Left lobe of liver (tissue), 2 donors: Measurements from ENCODE around the gene NYAP2. TPM values are rescaled to one million over a fixed set of nuclear protein-coding genes. Genes with fewer than 3 reads are reported as not detected.

Source experiments
- ATAC-seq: fragments of 200-7000 bp; cut with Tn5 transposase; one replicate; pipeline ENCODE4 v1.9.1; 2020; ENCODE audit warnings: mild to moderate bottlenecking, moderate library complexity
- DNase-seq: peaks from one replicate; pipeline ENCODE4 v3.0.0-alpha.2; 2020; ENCODE audit warnings: low spot score
- total RNA-seq: library from RNA; stranded (reverse); gene quantifications from one replicate; pipeline ENCODE4 v1.2.1, GENCODE V29; 2021
- donor health status: DM: no; HTN: no; CAD: no; lungs with moderate emphysema.
- donor health status: DM: no; HTN: yes; CAD: no.

NYAP2 gene
- total RNA-seq, 1 donor from 2014 or later = not detected

DNA sequence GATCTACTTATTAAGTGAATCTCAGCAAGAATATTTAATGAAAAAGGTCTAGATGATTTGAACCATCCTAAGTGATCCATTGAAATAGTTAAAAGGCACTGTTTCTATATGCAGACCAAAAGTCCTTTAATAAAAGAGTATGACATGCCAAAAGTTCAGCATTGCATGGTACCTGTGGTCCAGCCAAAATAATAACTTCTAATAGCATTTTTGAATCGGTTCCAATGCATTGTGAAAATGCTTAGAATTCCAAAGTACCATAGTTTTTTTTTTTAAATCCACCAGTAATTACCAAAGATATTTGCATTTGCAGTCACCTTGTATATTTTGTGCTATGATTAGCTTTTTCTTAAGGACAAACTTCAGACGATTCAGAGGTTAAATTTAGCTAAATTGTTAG, 79.9 kb downstream of the NYAP2 start:
- DNase-seq (no peak), ATAC-seq (no peak)

DNA sequence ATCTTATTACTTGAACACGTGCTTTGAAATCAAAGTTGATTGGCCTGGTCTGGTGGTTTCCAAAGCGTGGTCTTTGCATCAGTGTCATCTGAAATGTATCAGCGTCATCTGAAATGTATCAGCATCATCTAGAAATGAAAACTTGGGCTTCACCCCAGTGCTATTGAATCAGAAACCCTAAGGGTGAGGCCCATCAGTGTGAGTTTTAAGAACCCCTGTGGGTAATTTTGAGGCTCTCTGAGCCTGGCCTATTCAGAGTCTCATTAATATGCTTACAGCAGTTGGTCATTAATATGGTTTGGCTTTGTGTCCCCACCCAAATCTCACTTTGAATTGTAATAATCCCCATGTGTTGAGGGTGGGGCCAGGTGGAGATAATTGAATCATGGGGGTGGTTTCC, 85.2 kb downstream of the NYAP2 start:
- DNase-seq (no peak), ATAC-seq (no peak)

- ATAC-seq = no peak
- no peak for DNase-seq
These were observed 86.7 kb downstream of the NYAP2 start for GRCh38 chr2:225486236-225486635.

- ATAC-seq = no peak
These were observed 88.4 kb downstream of the NYAP2 start for GRCh38 chr2:225487878-225488416.

GRCh38 chr2:225488743-225489142, 89.2 kb downstream of the NYAP2 start:
- ATAC-seq = no peak
- no peak for DNase-seq

More at GRCh38 chr2:225487878-225488416, 88.4 kb downstream of the NYAP2 start:
- no peak for DNase-seq

GRCh38 chr2:225493420-225494099, 94.0 kb downstream of the NYAP2 start:
- ATAC-seq (no peak), DNase-seq (no peak)

DNA sequence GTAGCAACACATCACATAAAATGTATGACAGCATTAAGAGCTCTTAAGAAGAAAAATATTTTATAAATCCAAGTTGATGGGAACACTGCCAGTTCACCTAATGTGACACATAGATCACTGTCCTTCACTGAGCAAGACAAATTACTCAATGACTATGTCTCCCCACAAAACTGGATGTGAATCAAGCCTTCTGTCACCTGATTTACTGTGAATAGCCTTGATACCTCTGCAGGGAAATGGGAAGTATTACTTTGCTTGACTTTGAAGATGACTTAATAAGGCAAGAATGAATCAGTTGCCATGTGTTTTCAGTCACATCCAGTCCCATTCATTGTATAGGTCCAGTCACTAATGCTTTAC, 94.6 kb downstream of the NYAP2 start:
- no peak for DNase-seq
- ATAC-seq = no peak

GRCh38 chr2:225495706-225496105, 96.2 kb downstream of the NYAP2 start:
- no peak for DNase-seq

DNA sequence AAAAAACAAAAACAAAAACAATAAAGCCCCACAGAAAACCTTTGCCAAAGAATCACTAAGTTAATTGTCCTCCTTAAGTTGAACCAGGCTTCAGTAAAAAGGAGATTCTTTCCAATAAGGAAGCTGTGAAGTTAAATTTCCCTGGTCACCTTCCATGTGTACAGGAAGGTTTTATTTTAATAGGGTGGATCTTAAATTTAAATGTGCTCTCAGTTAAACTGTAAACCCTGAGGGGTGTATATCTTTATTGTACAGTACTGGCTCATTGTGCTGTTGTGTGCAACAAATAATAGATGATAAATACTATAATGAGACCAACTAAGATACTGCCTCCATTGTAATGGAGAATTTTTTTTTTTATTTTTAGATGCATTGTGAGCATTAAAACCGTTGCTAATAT, 97.1 kb downstream of the NYAP2 start:
- ATAC-seq (no peak), DNase-seq (no peak)

More at GRCh38 chr2:225495706-225496105, 96.2 kb downstream of the NYAP2 start:
- no peak for ATAC-seq

GRCh38 chr2:225497166-225497565, 97.7 kb downstream of the NYAP2 start:
- DNase-seq (no peak), ATAC-seq (no peak)

DNA sequence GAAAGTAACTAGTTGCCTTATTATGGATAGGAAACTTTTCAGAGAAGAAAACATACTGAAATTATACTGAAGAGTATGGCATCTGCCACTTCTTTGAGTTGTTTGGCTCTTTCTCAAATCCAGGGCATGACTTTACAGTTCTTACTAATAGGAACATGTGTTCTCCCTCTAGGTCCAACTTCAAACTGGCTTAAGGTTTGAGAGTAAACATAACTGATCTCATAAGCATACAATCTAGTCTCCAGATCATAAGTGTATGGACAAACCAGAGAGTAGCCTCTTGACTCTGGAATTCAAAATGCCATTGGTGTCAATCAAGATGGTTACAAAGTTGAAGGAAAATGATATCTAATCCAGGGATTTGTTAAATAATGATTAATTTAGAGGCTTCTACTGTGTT, 101.5 kb downstream of the NYAP2 start:
- ATAC-seq = no peak

DNA sequence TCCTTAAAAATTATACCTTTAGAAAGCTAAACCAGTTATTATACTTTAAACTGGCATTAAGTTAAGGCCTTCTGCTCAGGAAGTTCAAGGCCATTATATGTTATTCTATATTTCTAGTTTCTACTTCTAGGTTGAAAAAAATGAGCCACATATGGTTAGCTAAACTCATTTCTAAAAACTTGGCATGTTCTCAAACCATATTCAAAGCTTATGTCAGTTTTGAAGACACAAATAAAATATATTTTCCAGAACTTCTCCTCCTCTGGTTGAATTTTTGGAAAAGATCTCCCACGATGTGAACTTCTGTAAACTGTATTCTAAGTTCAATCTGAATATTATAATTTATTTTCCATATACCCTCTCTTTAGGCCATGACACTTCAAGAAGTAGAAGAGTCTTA, 103.5 kb downstream of the NYAP2 start:
- ATAC-seq (no peak), DNase-seq (no peak)

More for the DNA sequence above, 101.5 kb downstream of the NYAP2 start:
- no peak for DNase-seq

DNA sequence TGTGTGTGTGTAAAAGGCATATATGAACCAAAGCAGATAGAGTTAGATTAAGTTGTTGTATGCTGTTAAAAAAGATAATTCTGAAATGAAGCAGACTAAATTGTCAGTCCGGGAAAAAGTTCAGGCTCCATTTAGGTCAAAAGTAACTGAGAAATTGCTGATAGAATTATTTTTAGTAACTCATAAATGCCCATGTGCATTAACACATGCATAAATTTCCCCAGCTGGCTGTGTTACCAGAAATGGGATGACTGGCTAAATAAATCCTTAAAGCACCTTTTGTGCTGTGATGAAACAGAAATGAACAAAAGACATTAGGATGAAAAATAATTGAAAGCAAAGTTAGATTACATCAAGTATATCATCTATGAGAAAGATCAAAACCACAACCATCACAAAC, 111.3 kb downstream of the NYAP2 start:
- DNase-seq (no peak), ATAC-seq (no peak)

- ATAC-seq (no peak), DNase-seq (no peak)
These were observed 113.0 kb downstream of the NYAP2 start for GRCh38 chr2:225512469-225512868.

GRCh38 chr2:225512876-225513540, 113.5 kb downstream of the NYAP2 start:
- no peak for ATAC-seq
- DNase-seq = no peak

- ATAC-seq (no peak), DNase-seq (no peak)
These were observed 115.5 kb downstream of the NYAP2 start for GRCh38 chr2:225515033-225515432.

DNA sequence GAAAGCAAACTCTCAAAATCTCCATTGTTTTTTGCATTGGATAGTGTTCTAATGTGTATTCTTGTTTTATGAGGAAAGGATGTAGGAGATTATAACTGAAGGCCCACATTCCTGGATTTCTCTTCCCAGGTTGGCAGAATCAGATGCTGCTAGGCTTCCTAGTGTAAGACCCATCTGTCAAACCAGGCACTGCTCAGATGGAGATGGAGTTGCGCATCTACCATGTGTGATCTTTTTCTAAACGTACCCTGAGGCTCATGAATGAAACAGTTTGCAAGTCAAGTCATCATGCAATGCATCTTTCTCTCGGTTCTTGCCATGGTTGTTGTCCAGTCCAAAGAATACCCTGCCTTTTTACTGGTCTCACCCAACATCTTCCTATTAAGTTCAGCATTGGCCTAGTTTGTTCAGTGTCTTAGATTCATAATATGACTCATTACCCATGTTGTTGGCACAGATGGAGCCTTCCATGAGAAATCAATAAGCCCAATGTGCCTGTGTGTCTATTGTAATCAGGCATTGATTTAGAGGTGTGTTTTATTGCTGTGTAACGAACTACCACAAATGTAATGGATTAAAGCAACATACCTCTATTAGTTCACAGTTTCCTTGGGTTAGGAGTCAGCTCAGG, 127.4 kb downstream of the NYAP2 start:
- no peak for ATAC-seq
- DNase-seq = no peak

DNA sequence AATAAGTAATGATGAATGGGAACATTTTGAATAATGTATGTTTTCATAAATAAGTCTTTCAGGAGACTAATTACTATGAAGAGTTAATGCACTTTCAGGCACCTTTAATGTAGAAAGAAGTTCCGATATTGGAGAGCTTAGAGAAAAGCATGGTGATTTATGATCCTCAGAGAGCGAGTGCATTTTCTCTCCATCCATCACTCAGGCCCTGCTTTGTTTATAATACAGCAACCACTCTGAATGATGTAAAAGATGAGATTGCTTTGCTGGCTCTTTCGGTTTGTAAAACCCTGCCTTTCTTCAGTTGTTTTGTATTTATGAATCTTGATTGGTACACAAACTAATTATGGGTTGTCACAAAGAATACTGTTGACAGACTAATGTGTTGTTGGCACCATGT, 132.0 kb downstream of the NYAP2 start:
- no peak for DNase-seq
- no peak for ATAC-seq

DNA sequence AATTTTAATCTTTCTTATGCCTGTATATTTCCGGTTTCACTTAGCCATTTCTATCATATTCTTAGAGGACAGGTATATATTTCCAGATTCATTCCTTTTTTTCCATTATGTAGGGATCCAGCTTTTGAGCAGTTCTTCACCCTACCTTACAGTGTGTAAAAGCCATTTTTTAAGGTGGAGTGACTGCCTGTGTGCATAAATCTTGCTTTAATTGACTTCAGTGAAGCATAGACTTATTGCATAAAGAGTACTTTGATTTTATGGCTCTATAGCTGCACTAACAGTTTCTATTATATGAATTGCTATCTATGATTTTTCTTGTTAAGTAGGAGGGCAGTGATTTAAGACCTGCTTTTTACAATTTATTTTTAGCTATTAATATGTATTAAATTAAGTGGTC, 132.6 kb downstream of the NYAP2 start:
- ATAC-seq (no peak), DNase-seq (no peak)

GRCh38 chr2:225534037-225534436, 134.5 kb downstream of the NYAP2 start:
- DNase-seq (no peak), ATAC-seq (no peak)

DNA sequence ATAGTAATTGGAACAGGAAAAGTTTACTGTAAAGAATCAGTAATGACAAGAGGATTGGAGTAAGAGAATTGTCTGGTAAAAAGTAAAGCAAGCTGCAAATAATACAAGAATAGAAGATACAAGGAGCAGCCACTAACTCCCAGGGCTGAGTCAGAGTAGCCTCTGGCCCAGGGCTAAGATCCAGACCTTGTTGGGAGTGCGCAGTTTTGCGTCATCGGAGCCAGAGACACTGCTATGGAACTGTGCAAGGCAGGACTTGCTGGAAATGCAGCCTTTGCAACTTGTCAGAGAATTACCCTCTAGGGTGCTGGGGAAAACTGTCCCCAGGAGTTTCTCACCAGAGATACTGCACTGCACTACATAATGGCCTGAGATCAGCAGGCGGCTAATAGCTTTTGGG, 135.2 kb downstream of the NYAP2 start:
- no peak for DNase-seq
- ATAC-seq = no peak

DNA sequence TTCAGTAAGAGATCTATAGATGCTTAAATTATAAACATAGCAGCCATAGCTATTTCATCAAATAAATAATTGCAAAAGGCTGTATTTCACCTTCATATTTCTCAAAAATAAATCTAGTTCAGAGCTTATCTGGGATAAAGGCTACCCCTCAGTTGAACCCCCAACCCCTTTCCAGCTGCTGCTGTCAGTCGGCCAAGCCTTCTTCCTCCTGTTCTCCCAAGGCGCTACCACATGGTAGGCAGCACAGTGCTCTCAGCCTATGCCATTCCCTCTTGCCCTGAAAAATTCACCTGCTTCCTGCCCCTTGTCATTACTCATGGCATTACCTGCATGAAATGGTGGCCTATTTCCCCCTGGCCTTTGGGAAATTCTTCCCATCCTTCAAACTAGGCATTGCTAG, 136.5 kb downstream of the NYAP2 start:
- DNase-seq = no peak
- ATAC-seq = no peak
